ENCODE data around the gene PIGN. TPM values are rescaled to one million over a fixed set of nuclear protein-coding genes. Genes with fewer than 3 reads are reported as not detected.

PIGN gene
- total RNA-seq, 2 experiments from 2014 or later: 9.6 to 11.7 TPM

DNA sequence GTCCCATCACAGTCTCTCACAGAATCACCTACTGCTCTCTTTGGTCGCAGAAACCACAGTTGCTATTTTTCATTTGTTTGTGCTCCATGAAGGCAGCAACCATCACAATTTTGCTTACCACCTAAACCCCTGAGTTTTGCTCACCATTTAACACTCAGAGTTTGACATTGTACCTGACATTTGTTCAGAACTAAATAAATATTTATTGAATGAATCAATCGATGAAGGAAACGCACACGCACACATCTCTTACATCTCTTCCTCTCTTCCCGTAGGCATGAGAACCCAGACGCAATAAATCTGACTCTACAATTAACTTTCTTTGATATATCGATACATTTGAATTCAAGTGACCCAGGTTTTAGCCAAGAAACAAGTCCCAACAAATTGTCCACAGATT lies 188.5 kb downstream of the PIGN start:
- Mint-ChIP-seq H3K4me3 (no peak overlapping the region), H3K27me3 (no peaks in the 10 kb centered on the region), H3K36me3 (ENCODE audit: low read depth) (no peaks in the 10 kb centered on the region), H3K9me3 (peaks cover 8% of the 10 kb centered on the region), H3K27ac (no peak overlapping the region), H3K4me1 (ENCODE audit: low read depth) (no peaks in the 10 kb centered on the region)
- intact Hi-C loops (cut with DNase I, micrococcal nuclease): no loop called here
- ATAC-seq (ENCODE audit: poor library complexity): no peak
- POLR2A ChIA-PET: no interaction called here
- Histone ChIP-seq H3K9me3 (ENCODE audit: control insufficient read depth in 1 of 2, insufficient read depth in 1 of 2, low read length in 2 of 2) (peaks cover 3 to 7% of the 10 kb centered on the region in 2 experiments), H3K4me3 (ENCODE audit: low read length) (no peak overlapping the region), H3K4me1 (ENCODE audit: insufficient read depth, low read length) (no peaks in the 10 kb centered on the region), H3K27me3 (ENCODE audit: control insufficient read depth in 1 of 2, insufficient read depth in 2 of 2, low read length in 2 of 2) (no peaks in the 10 kb centered on the region), H3K36me3 (ENCODE audit: insufficient read depth, low read length) (no peaks in the 10 kb centered on the region), H3K27ac (ENCODE audit: low read depth in 1 of 2, low read length in 2 of 2) (no peak overlapping the region)
- TF ChIP-seq, protein P1, sequence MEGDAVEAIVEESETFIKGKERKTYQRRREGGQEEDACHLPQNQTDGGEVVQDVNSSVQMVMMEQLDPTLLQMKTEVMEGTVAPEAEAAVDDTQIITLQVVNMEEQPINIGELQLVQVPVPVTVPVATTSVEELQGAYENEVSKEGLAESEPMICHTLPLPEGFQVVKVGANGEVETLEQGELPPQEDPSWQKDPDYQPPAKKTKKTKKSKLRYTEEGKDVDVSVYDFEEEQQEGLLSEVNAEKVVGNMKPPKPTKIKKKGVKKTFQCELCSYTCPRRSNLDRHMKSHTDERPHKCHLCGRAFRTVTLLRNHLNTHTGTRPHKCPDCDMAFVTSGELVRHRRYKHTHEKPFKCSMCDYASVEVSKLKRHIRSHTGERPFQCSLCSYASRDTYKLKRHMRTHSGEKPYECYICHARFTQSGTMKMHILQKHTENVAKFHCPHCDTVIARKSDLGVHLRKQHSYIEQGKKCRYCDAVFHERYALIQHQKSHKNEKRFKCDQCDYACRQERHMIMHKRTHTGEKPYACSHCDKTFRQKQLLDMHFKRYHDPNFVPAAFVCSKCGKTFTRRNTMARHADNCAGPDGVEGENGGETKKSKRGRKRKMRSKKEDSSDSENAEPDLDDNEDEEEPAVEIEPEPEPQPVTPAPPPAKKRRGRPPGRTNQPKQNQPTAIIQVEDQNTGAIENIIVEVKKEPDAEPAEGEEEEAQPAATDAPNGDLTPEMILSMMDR (IDR thresholded peaks at IDR 0.05): no peak
- DNase-seq: no peak
- CTCF ChIA-PET: no interaction called here

- no peak overlapping the region for H3K4me3 ChIP-seq (ENCODE audit: low read length)
- H3K4me3 Mint-ChIP-seq: no peak overlapping the region
- H3K27ac ChIP-seq (ENCODE audit: low read depth in 1 of 2, low read length in 2 of 2): no peak overlapping the region
- CTCF ChIA-PET: no interaction called here
- no peaks in the 10 kb centered on the region for H3K4me1 ChIP-seq (ENCODE audit: insufficient read depth, low read length)
- H3K27me3 ChIP-seq (ENCODE audit: control insufficient read depth in 1 of 2, insufficient read depth in 2 of 2, low read length in 2 of 2): no peaks in the 10 kb centered on the region
- peaks cover 8% of the 10 kb centered on the region for H3K9me3 Mint-ChIP-seq
- intact Hi-C loops (cut with DNase I, micrococcal nuclease): no loop called here
- no peaks in the 10 kb centered on the region for H3K36me3 ChIP-seq (ENCODE audit: insufficient read depth, low read length)
- no peaks in the 10 kb centered on the region for H3K4me1 Mint-ChIP-seq (ENCODE audit: low read depth)
- POLR2A ChIA-PET: no interaction called here
- H3K27me3 Mint-ChIP-seq: no peaks in the 10 kb centered on the region
- ATAC-seq (ENCODE audit: poor library complexity): no peak
- TF ChIP-seq, protein P1 (IDR thresholded peaks at IDR 0.05): no peak
- DNase-seq: no peak
- H3K36me3 Mint-ChIP-seq (ENCODE audit: low read depth): no peaks in the 10 kb centered on the region
- no peak overlapping the region for H3K27ac Mint-ChIP-seq
- H3K9me3 ChIP-seq (ENCODE audit: control insufficient read depth in 1 of 2, insufficient read depth in 1 of 2, low read length in 2 of 2): no peaks in the 10 kb centered on the region
Observed at GRCh38 chr18:61995618-61996017, 191.2 kb downstream of the PIGN start.

- no peak overlapping the region for H3K4me3 Mint-ChIP-seq
- Histone ChIP-seq H3K4me1 (ENCODE audit: insufficient read depth, low read length) (no peaks in the 10 kb centered on the region), H3K9me3 (ENCODE audit: control insufficient read depth in 1 of 2, insufficient read depth in 1 of 2, low read length in 2 of 2) (no peaks in the 10 kb centered on the region), H3K4me3 (ENCODE audit: low read length) (no peak overlapping the region), H3K27ac (ENCODE audit: low read depth in 1 of 2, low read length in 2 of 2) (no peak overlapping the region), H3K27me3 (ENCODE audit: control insufficient read depth in 1 of 2, insufficient read depth in 2 of 2, low read length in 2 of 2) (no peaks in the 10 kb centered on the region), H3K36me3 (ENCODE audit: insufficient read depth, low read length) (no peaks in the 10 kb centered on the region)
- ChIA-PET POLR2A (no interaction called here), CTCF (no interaction called here)
- no peaks in the 10 kb centered on the region for H3K4me1 Mint-ChIP-seq (ENCODE audit: low read depth)
- DNase-seq (no peak), ATAC-seq (ENCODE audit: poor library complexity) (no peak)
- H3K27me3 Mint-ChIP-seq: no peaks in the 10 kb centered on the region
- H3K36me3 Mint-ChIP-seq (ENCODE audit: low read depth): no peaks in the 10 kb centered on the region
- intact Hi-C loops (cut with DNase I, micrococcal nuclease): no loop called here
- TF ChIP-seq, protein P1 (IDR thresholded peaks at IDR 0.05): no peak
- H3K9me3 Mint-ChIP-seq: no peaks in the 10 kb centered on the region
- no peak overlapping the region for H3K27ac Mint-ChIP-seq
Observed at GRCh38 chr18:61993831-61994230, 193.0 kb downstream of the PIGN start.
